BLaER1 treated with 17β-estradiol and CSF1 and Interleukin-3, amounts not matched to agents 10 nM and 100 nM (cell line): Measurements from ENCODE around the gene TMEM156.
"Not testable (repeated sequence)": the region's sequence is repeated elsewhere in the genome, so short reads cannot be mapped to it uniquely, and the experiment has no call there.

ENCODE experiments used
- H3K27ac ChIP-seq, 11 experiments: shearing (Covaris generic); formaldehyde crosslinking; 2 replicates each; pipeline ENCODE4 v1.8.1; 2022
- H3K27me3 ChIP-seq, 11 experiments: shearing (Covaris generic); formaldehyde crosslinking; 2 replicates each; pipeline ENCODE4 v1.8.1; 2022
- H3K36me3 ChIP-seq, 11 experiments: shearing (Covaris generic); formaldehyde crosslinking; 2 replicates each; pipeline ENCODE4 v1.8.1; 2022
- H3K4me1 ChIP-seq, 10 experiments: shearing (Covaris generic); formaldehyde crosslinking; 2 replicates each; pipeline ENCODE4 v1.8.1; 2022
- H3K4me2 ChIP-seq, 11 experiments: shearing (Covaris generic); formaldehyde crosslinking; 2 replicates each; pipeline ENCODE4 v1.8.1; 2022
- H3K4me3 ChIP-seq, 10 experiments: shearing (Covaris generic); formaldehyde crosslinking; 2 replicates each; pipeline ENCODE4 v1.8.1; 2022
- H3K9ac ChIP-seq, 11 experiments: shearing (Covaris generic); formaldehyde crosslinking; 2 replicates each; pipeline ENCODE4 v1.8.1; 2022
- H3K9me3 ChIP-seq, 11 experiments: shearing (Covaris generic); formaldehyde crosslinking; replicated peaks in 1 of 11; 2 replicates each; pipeline ENCODE4 v1.8.1; 2022
- H4K20me1 ChIP-seq, 11 experiments: shearing (Covaris generic); formaldehyde crosslinking; 2 replicates each; pipeline ENCODE4 v1.8.1; 2022
- Cebpa-rat ChIP-seq, 11 experiments: shearing (Covaris generic); IDR thresholded peaks; 2 replicates each; pipeline ENCODE4 v1.8.1; 2022

The TMEM156 gene

GRCh38 chr4:38980903-38981676 is 51.1 kb downstream of the TMEM156 start:
- Histone ChIP-seq H3K9me3 (no peaks in the 10 kb centered on the region), H3K27ac (no peak overlapping the region), H3K4me3 (no peak overlapping the region), H4K20me1 (no peaks in the 10 kb centered on the region), H3K4me1 (peaks cover 16 to 25% (median 23%) of the 10 kb centered on the region in 10 experiments), H3K27me3 (no peaks in the 10 kb centered on the region), H3K4me2 (no peak overlapping the region), H3K36me3 (no peaks in the 10 kb centered on the region), H3K9ac (no peak overlapping the region)
- TF ChIP-seq Cebpa-rat (IDR thresholded peaks at IDR 0.05) = no peak

- H4K20me1 ChIP-seq = no peaks in the 10 kb centered on the region
- no peaks in the 10 kb centered on the region for H3K27me3 ChIP-seq
- H3K4me1 ChIP-seq = peaks cover 2 to 11% (median 9%) of the 10 kb centered on the region in 10 experiments; a peak in 18 of 20 replicates
- H3K27ac ChIP-seq = no peak overlapping the region
- H3K36me3 ChIP-seq = no peaks in the 10 kb centered on the region
- H3K4me2 ChIP-seq = no peak overlapping the region
- H3K9me3 ChIP-seq = no peaks in the 10 kb centered on the region
- TF ChIP-seq Cebpa-rat (IDR thresholded peaks at IDR 0.05) = no peak
- no peak overlapping the region for H3K4me3 ChIP-seq
- no peak overlapping the region for H3K9ac ChIP-seq
Observed at GRCh38 chr4:38979511-38980230, 52.5 kb downstream of the TMEM156 start.

- Histone ChIP-seq H3K27me3 (no peaks in the 10 kb centered on the region), H4K20me1 (no peaks in the 10 kb centered on the region), H3K4me3 (no peak overlapping the region), H3K4me1 (peaks cover 0 to 5% (median 3%) of the 10 kb centered on the region in 10 experiments; a peak in 14 of 20 replicates), H3K9me3 (no peaks in the 10 kb centered on the region), H3K27ac (no peak overlapping the region), H3K9ac (no peak overlapping the region), H3K36me3 (no peaks in the 10 kb centered on the region), H3K4me2 (no peak overlapping the region)
- no peak for TF ChIP-seq Cebpa-rat (IDR thresholded peaks at IDR 0.05)
Observed at GRCh38 chr4:38979081-38979480, 53.1 kb downstream of the TMEM156 start.

GRCh38 chr4:38976308-38976707 is 55.9 kb downstream of the TMEM156 start:
- Histone ChIP-seq H3K36me3 (no peaks in the 10 kb centered on the region), H3K27me3 (no peaks in the 10 kb centered on the region), H3K4me1 (no peaks in the 10 kb centered on the region), H3K27ac (no peak overlapping the region), H3K9ac (no peak overlapping the region), H3K4me3 (no peak overlapping the region), H3K9me3 (no peaks in the 10 kb centered on the region), H3K4me2 (no peak overlapping the region), H4K20me1 (no peaks in the 10 kb centered on the region)
- no peak for TF ChIP-seq Cebpa-rat (IDR thresholded peaks at IDR 0.05)

GRCh38 chr4:38968668-38969067 is 63.5 kb downstream of the TMEM156 start:
- H3K4me1 ChIP-seq = peaks cover 0 to 12% (median 7%) of the 10 kb centered on the region in 10 experiments; a peak in 14 of 20 replicates
- H4K20me1 ChIP-seq = no peaks in the 10 kb centered on the region
- H3K9ac ChIP-seq = no peak overlapping the region
- H3K27me3 ChIP-seq = no peaks in the 10 kb centered on the region
- no peak overlapping the region for H3K4me3 ChIP-seq
- peaks cover 0 to 9% (median 5%) of the 10 kb centered on the region in 11 experiments; a peak in 6 of 22 replicates for H3K9me3 ChIP-seq
- no peak overlapping the region for H3K4me2 ChIP-seq
- H3K27ac ChIP-seq = no peak overlapping the region
- H3K36me3 ChIP-seq = no peaks in the 10 kb centered on the region
- no peak for TF ChIP-seq Cebpa-rat (IDR thresholded peaks at IDR 0.05)

GRCh38 chr4:38967260-38968095 is 64.7 kb downstream of the TMEM156 start:
- no peak overlapping the region for H3K9ac ChIP-seq
- H3K27ac ChIP-seq = no peak overlapping the region; a peak in 1 of 22 replicates
- H3K4me1 ChIP-seq = peaks cover 0 to 12% (median 7%) of the 10 kb centered on the region in 10 experiments; a peak in 14 of 20 replicates
- H3K4me2 ChIP-seq = peak overlapping the region in 1 of 11 experiments; percentile 19; a peak in 2 of 22 replicates
- no peak overlapping the region for H3K4me3 ChIP-seq
- no peaks in the 10 kb centered on the region for H3K27me3 ChIP-seq
- no peaks in the 10 kb centered on the region for H3K36me3 ChIP-seq
- TF ChIP-seq Cebpa-rat (IDR thresholded peaks at IDR 0.05) = no peak
- H4K20me1 ChIP-seq = no peaks in the 10 kb centered on the region
- peaks cover 0 to 9% (median 5%) of the 10 kb centered on the region in 11 experiments; a peak in 7 of 22 replicates for H3K9me3 ChIP-seq

- H3K36me3 ChIP-seq = no peaks in the 10 kb centered on the region
- no peak overlapping the region for H3K27ac ChIP-seq
- no peak overlapping the region for H3K9ac ChIP-seq
- peak overlapping the region in 7 of 11 experiments; percentile 8 to 51 (median 28); a peak in 9 of 22 replicates for H3K4me2 ChIP-seq
- H4K20me1 ChIP-seq = no peaks in the 10 kb centered on the region
- no peak for TF ChIP-seq Cebpa-rat (IDR thresholded peaks at IDR 0.05)
- H3K27me3 ChIP-seq = no peaks in the 10 kb centered on the region
- peaks cover 0 to 20% (median 12%) of the 10 kb centered on the region in 11 experiments; a peak in 11 of 22 replicates for H3K9me3 ChIP-seq
- no peak overlapping the region for H3K4me3 ChIP-seq
- peaks cover 0 to 12% (median 7%) of the 10 kb centered on the region in 10 experiments; a peak in 14 of 20 replicates for H3K4me1 ChIP-seq
Observed at GRCh38 chr4:38965866-38966265, 66.3 kb downstream of the TMEM156 start.

- peak overlapping the region in 2 of 11 experiments; percentile 35 to 40; a peak in 1 of 22 replicates for H3K4me2 ChIP-seq
- H3K36me3 ChIP-seq = no peaks in the 10 kb centered on the region
- no peaks in the 10 kb centered on the region for H3K27me3 ChIP-seq
- no peak for TF ChIP-seq Cebpa-rat (IDR thresholded peaks at IDR 0.05)
- no peak overlapping the region for H3K27ac ChIP-seq
- H3K4me1 ChIP-seq = peaks cover 0 to 12% (median 7%) of the 10 kb centered on the region in 10 experiments; a peak in 14 of 20 replicates
- no peak overlapping the region for H3K4me3 ChIP-seq
- no peak overlapping the region for H3K9ac ChIP-seq
- H4K20me1 ChIP-seq = no peaks in the 10 kb centered on the region
- peaks cover 0 to 26% (median 12%) of the 10 kb centered on the region in 11 experiments; a peak in 13 of 22 replicates for H3K9me3 ChIP-seq
Observed at GRCh38 chr4:38964942-38965775, 67.0 kb downstream of the TMEM156 start.

GRCh38 chr4:38959248-38959647 is 73.0 kb downstream of the TMEM156 start:
- H3K4me3 ChIP-seq, H3K27me3 ChIP-seq, H4K20me1 ChIP-seq, H3K27ac ChIP-seq, H3K9ac ChIP-seq, H3K4me1 ChIP-seq, H3K4me2 ChIP-seq, H3K36me3 ChIP-seq: not testable (repeated sequence)
- H3K9me3 ChIP-seq = peaks cover 0 to 25% (median 16%) of the 10 kb centered on the region in 11 experiments; a peak in 10 of 22 replicates
